A673 (cell line): ENCODE measurements around the gene IL18R1. TPM values are rescaled to one million over a fixed set of nuclear protein-coding genes. Genes with fewer than 3 reads are reported as not detected.

Experiments
- BruUV-seq: library from RNA; stranded (reverse); fragments of 400-500 nt; replicated peaks from 2 replicates; lab custom pipeline; 2021; lab: Mats Ljungman, UMichigan
- CTCF ChIA-PET: fragments of 300-600 bp; sonication (Branson Sonifier 250); formaldehyde crosslinking; loops from one replicate; lab custom pipeline; 2022; ENCODE audit warnings: antibody characterized with exemption; lab: Charles Lee
- POLR2A ChIA-PET: fragments of 300-600 bp; sonication (Branson Sonifier 250); formaldehyde crosslinking; loops from one replicate; lab custom pipeline; 2022; ENCODE audit warnings: antibody characterized with exemption; ENCODE audit not compliant: low non-redundant PET; lab: Charles Lee
- DNase-seq: peaks from one replicate; pipeline ENCODE4 v3.0.0-alpha.2; 2015; ENCODE audit warnings: low spot score
- H3K27ac ChIP-seq: fragments of 200-600 bp; sonication (generic); 2 replicates; pipeline ENCODE4 v1.5.1; 2016; ENCODE audit warnings: mixed run types, low read depth, mild to moderate bottlenecking, mixed read lengths, antibody characterized with exemption, low read length; ENCODE audit not compliant: poor library complexity, severe bottlenecking
- H3K27me3 ChIP-seq: fragments of 200-600 bp; sonication (generic); replicated peaks from 2 replicates; pipeline ENCODE4 v1.6.1; 2017; ENCODE audit warnings: mixed run types, low read depth, mild to moderate bottlenecking, mixed read lengths, antibody characterized with exemption, low read length; ENCODE audit not compliant: insufficient read depth, poor library complexity
- H3K36me3 ChIP-seq: fragments of 200-600 bp; sonication (generic); 2 replicates; pipeline ENCODE4 v1.6.1; 2016; ENCODE audit warnings: mixed run types, mild to moderate bottlenecking, mixed read lengths, antibody characterized with exemption, low read length; ENCODE audit not compliant: insufficient read depth, poor library complexity, severe bottlenecking
- H3K4me1 ChIP-seq: fragments of 200-600 bp; sonication (generic); 2 replicates; pipeline ENCODE4 v1.6.1; 2017; ENCODE audit warnings: mixed run types, mild to moderate bottlenecking, mixed read lengths, antibody characterized with exemption, low read length; ENCODE audit not compliant: insufficient read depth, poor library complexity, severe bottlenecking
- H3K4me3 ChIP-seq: fragments of 200-600 bp; sonication (generic); 2 replicates; pipeline ENCODE4 v1.5.1; 2016; ENCODE audit warnings: low read depth, mixed run types, mild to moderate bottlenecking, mixed read lengths, low read length; ENCODE audit not compliant: poor library complexity, severe bottlenecking
- H3K9me3 ChIP-seq: fragments of 200-600 bp; sonication (generic); 2 replicates; pipeline ENCODE4 v1.6.1; 2016; ENCODE audit warnings: mixed run types, low read depth, mild to moderate bottlenecking, mixed read lengths, antibody characterized with exemption, low read length; ENCODE audit not compliant: poor library complexity, severe bottlenecking
- EZH2 ChIP-seq: fragments of 200-600 bp; sonication (generic); IDR thresholded peaks from 2 replicates; pipeline ENCODE4 v1.6.1; 2017; ENCODE audit warnings: borderline replicate concordance, low read depth, mild to moderate bottlenecking, mixed read lengths, antibody characterized with exemption, low read length; ENCODE audit not compliant: poor library complexity, severe bottlenecking
- intact Hi-C: fragments of 100-400 bp; cut with micrococcal nuclease; formaldehyde crosslinking; loops from one replicate; pipeline ENCODE4 v1.10.0; 2022; ENCODE audit not compliant: unreplicated experiment
- total RNA-seq: library from RNA; stranded (reverse); gene quantifications from 2 replicates; pipeline ENCODE4 v1.2.3, GENCODE V29; 2021
- TF ChIP-seq, protein P1 (sequence below): fragments of 300-800, 200-600 bp; sonication (generic); conservative IDR thresholded peaks from 2 replicates; pipeline ENCODE4 v1.5.1; 2017; ENCODE audit warnings: low read depth, mild to moderate bottlenecking, antibody characterized with exemption, low read length, moderate library complexity, mixed read lengths

The IL18R1 gene
- total RNA-seq, 1 experiment from 2014 or later = not detected

DNA sequence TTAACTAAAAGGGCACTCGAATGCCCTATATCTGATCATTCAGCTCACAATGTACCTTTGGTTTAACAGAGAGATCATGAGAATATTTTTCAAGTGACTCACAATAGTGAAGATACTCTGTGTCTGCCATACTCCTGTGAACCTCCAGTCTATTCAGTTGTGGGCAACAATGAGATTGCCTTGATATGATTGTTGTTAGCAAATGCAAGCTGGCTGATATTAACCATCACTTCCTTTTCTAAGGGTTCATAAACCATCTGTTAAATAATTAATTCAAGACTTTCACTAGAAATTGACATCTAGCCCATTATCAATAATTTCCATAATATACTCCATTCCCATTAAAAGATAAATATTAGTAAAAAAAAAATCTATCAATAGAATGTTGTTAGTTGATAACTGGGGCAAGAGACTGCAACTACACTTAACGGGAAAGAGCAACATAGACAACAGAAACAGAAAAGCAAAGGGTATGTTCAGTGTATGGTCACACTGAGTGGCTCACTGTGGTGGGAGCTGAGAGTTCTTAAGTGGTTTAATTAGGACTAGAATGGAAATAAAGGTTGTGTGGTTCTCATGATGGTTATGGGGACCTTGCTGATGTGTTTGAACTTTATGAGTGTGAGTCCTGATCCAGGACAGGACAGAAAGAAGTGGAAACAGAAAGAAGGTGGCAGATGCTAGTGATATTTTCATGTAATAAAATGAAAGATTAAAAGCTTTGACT lies 79.2 kb downstream of the IL18R1 start:
- ChIA-PET POLR2A (no interaction called here), CTCF (no interaction called here)
- H3K4me3 ChIP-seq = no peak overlapping the region
- H3K4me1 ChIP-seq = no peaks in the 10 kb centered on the region
- BruUV-seq = no TSS peak
- no peaks in the 10 kb centered on the region for H3K9me3 ChIP-seq
- H3K36me3 ChIP-seq = no peaks in the 10 kb centered on the region
- intact Hi-C loops = no loop called here
- H3K27ac ChIP-seq = no peak overlapping the region
- TF ChIP-seq, protein P1, sequence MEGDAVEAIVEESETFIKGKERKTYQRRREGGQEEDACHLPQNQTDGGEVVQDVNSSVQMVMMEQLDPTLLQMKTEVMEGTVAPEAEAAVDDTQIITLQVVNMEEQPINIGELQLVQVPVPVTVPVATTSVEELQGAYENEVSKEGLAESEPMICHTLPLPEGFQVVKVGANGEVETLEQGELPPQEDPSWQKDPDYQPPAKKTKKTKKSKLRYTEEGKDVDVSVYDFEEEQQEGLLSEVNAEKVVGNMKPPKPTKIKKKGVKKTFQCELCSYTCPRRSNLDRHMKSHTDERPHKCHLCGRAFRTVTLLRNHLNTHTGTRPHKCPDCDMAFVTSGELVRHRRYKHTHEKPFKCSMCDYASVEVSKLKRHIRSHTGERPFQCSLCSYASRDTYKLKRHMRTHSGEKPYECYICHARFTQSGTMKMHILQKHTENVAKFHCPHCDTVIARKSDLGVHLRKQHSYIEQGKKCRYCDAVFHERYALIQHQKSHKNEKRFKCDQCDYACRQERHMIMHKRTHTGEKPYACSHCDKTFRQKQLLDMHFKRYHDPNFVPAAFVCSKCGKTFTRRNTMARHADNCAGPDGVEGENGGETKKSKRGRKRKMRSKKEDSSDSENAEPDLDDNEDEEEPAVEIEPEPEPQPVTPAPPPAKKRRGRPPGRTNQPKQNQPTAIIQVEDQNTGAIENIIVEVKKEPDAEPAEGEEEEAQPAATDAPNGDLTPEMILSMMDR = no peak
- H3K27me3 ChIP-seq = peaks cover 32% of the 10 kb centered on the region
- no peak for DNase-seq

GRCh38 chr2:102435741-102436140 lies 80.1 kb downstream of the IL18R1 start:
- POLR2A ChIA-PET = no interaction called here
- DNase-seq = no peak
- Histone ChIP-seq H3K4me3 (no peak overlapping the region), H3K9me3 (no peaks in the 10 kb centered on the region), H3K36me3 (no peaks in the 10 kb centered on the region), H3K27ac (no peak overlapping the region), H3K27me3 (peaks cover 36% of the 10 kb centered on the region), H3K4me1 (no peaks in the 10 kb centered on the region)
- CTCF ChIA-PET = no interaction called here
- BruUV-seq = no TSS peak
- no peak for TF ChIP-seq EZH2
- TF ChIP-seq, protein P1 = no peak
- intact Hi-C loops = no loop called here

DNA sequence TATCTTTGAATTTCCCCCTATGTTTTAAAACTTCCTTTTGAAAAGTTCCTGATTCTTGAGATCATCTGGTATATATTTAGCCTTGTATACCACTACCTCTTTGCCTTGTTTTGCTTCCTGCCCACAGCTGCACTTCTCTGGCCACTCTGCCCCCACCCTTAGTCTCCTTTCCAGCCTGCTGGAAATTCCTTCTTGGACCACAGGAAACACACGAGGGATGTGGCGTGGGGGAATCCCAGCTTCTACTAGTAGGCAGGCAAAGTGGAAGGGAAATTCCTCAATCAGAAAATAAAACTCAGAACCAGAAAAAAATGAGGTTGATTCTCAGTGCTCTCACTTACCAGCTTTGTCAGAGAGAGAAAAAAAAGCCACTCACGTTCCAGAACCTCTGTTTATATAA lies 80.7 kb downstream of the IL18R1 start:
- Histone ChIP-seq H3K27me3 (peaks cover 39% of the 10 kb centered on the region), H3K27ac (no peak overlapping the region), H3K36me3 (no peaks in the 10 kb centered on the region), H3K4me3 (no peak overlapping the region), H3K4me1 (no peaks in the 10 kb centered on the region), H3K9me3 (no peaks in the 10 kb centered on the region)
- intact Hi-C loops = no loop called here
- no peak for TF ChIP-seq EZH2
- TF ChIP-seq, protein P1 = no peak
- no TSS peak for BruUV-seq
- CTCF ChIA-PET = no interaction called here
- DNase-seq = no peak
- POLR2A ChIA-PET = no interaction called here
